Right kidney (tissue), 1 donor: ENCODE results near the gene CDRT15.
"Not testable (repeated sequence)": the region's sequence is repeated elsewhere in the genome, so short reads cannot be mapped to it uniquely, and the experiment has no call there.

Source experiments
- DNase-seq: peaks from one replicate; pipeline ENCODE4 v3.0.0-alpha.2; 2016

Gene CDRT15

DNA sequence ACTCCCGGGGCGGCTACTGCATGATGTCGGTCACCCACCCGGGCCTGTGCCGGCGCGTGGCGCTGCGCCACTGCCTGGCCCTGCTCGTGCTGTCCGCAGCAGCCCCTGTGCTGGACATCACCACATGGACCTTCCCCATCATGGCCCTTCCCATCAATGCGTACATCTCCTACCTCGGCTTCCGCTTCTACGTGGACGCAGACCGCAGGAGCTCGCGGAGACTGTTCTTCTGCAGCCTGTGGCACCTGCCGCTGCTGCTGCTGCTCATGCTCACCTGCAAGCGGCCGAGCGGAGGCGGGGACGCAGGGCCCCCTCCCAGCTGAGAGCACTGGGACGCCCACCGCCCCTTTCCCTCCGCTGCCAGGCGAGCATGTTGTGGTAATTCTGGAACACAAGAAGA, 29.8 kb downstream of the CDRT15 start:
- no peak for DNase-seq

DNA sequence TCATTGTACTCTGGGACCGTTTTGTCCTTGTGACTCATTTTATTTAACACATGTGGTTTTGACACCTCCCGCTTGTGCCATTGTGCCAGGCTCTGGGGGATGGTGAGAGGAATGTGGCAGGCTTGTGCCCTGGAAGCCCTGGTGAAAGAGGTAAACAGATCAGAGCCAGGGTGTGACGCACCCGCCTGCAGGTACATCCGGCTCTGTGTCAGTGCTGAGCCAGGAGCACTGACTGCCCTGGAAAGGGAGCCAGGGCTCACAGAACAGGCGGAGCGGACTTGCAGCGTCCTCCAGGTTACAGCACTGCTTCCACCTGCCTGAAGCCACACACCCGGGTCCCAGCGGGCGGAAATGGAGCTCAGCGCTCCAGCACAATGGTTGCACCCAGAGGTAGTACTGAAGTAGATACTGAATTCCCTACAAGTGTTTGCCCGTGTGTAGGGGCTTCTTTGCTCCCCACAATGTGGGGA, 30.6 kb downstream of the CDRT15 start:
- no peak for DNase-seq

DNA sequence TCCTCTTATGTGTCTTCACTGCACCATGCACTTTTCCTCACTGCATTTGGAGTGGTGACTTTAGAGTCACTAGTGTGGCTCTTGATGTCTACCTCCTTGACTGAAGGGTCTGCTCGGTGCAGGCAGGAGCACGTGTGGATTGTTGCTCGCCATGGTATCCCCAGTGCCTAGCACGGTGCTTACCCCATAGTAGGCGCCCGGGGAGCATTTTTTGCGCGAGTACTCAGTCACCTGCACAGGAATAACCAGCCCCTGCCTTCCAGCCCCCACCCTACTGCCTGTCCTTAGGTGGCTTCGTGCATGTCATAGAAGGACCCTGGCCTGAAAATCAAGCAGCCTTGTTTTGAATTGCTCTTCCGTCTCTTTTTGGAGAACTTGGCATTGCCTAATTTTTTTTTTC, 31.3 kb downstream of the CDRT15 start:
- no peak for DNase-seq

DNA sequence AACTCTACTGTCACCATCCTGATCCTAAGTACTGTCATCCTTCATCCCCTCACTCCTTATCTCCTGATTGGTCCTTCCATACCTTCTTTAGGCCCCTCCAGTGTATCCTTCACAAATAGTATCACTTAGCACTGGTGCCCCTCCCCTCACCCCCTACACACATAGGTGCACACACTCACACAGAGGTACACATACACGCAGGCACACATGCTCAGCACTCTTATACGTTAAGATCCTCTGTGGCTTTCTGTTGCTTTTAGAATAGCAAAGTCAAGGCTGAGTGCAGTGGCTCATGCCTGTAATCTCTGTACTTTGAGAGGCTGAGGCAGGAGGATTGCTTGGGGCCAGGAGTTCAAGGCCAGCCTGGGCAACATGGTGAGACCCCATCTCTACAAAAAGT, 32.1 kb downstream of the CDRT15 start:
- DNase-seq, result no peak

DNA sequence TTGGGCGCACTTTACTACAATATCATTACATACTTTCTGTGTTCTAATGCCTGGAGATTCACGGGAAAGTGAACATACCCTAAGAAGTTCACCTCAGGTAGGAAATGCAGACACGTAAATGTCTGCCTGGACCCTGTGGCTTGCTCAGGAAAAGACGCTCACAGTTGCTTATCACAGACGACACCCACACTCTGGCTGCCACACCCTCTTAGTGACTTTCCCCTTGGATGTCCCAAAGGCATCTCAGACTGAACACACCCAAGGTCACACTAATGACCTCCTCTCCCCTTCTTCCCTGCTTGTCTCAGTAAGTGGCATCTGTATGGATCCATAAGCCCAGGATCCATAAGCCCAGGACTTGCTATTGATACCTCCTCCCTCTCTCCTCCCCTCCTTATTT, 32.6 kb downstream of the CDRT15 start:
- DNase-seq, result no peak

DNA sequence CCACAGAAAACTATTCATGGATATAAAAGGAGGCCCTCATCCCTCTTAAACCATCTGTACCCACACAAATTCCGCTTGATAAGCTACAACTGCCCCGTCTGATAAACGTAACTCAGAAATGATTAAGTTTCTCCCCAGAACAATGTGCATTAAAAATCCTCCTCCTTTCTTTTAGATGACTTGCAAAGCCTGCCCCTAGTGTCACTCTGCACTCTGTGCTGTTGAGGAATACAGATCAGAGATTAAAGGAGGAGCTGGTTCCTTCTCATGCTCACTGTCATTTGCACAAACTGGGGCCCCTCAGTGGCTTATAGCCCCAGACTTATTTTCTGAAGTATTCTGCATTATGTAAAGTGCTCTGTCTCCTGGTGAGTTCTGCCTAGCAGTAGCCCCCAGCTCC, 33.3 kb downstream of the CDRT15 start:
- DNase-seq, result no peak

DNA sequence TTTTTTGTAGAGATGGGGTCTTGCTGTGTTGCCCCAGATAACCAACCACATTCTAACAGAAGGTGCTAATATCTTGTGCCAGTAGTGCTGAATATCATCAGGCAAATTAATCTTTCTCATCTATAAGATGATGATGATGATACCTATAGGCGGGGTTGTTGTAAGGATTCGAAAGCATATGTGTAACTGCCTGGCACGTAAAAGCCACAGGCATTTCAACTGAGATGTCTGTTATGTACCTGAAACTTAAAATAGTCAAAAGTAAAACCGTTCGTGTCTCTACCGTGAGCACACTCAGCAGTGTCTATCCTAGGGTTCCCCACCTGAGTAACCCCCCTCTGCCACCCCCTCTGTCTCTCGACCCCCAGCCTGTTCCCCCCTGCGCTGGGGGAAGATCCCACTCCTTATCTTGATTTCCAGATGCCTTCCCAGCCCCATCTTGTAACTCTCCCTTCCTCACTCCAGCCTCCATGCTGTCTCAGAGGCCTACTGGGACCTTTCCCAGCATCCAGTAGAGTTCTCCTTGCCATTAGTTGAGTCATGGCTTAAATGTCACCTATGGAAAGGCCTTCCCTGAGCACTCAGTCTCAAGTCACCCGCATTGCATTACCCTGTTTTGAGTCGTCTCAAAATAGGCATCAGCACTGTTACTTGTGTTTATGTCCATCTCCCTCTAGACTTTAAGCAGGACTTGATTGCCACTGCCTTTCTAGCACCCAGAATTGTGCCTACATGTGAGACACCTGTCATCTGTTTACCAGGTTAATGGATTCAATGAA, 34.1 kb downstream of the CDRT15 start:
- DNase-seq, result no peak

DNA sequence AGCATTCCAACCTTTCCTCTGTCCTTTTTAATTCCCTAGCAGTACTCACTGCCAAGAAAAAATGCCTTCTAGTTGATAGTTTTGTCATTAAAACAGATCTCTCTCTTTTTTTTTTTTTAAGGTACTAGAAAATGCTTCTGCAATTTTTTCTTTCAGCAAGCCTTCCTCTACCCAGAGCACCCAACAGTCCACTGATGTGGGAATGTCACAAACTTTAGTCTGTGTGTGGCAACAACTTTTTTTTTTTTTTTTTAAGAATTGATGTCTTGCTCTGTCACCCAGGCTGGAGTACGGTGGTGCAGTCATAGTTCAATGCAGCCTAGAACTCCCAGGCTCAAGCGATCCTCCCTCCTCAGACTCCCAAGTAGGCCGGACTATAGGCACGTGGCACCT, 34.7 kb downstream of the CDRT15 start:
- DNase-seq, result no peak

DNA sequence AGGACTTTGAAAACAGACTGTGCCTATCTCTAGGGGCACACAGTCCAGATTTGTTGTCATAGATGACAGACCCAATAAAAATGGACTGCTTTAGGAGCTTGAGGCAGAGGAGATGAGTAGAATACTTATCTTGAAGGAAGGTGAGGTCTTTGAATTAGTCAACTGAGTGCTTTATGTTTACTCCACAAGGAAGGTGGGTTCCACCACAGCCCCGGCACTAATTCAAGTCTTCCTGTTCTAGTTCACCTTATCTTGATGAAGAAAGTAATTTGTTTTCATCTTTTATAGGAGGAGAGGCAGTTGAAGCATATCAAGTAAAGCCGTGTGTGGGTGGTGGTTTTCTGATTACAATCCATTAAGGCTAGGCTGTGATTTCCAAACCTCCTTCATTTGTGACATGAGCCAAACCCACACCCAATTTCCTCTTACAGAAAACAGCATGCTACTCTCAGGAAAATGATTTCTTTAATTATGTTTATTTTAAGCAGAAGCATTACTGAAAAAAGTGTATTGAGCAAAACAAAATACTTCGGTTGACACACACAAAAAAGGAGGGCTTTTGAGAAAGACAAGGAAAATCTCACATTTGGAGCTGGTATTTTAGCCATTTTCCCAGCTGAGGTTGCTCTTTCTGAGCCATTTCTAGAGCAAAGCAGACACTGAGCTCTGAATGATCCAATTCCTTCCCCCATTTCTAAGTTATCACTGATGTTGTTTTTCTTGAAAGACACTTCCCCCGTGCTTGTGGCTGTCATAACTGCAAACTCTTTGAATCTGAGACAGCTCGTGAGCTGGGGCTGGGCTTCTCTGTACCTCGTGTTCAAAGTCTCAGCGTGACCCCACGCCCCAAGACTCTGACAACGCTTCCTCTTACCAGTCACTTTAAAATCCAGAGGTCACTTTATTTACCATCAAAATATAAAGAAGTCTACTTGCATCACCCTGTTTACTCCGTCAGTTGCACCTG, 35.4 kb downstream of the CDRT15 start:
- DNase-seq, result no peak

DNA sequence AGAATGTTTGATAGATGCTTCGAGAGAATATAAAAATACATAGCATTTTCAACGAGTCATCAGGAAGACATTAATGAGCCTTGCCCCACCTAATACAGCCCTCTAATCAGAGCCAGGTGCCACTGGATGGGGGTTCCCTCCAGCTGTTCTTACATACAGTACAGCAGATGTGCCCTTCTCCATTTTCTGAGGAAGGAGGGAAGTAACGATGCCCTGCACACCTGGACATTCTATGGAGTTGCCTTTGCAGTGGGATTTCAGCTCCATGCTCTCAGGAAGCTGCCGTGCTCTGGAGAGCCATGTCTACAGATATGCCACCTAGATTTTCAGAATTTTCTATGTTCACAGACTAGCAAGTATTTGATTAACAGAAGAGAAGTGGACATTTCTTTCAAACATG, 36.3 kb downstream of the CDRT15 start:
- no peak for DNase-seq

DNA sequence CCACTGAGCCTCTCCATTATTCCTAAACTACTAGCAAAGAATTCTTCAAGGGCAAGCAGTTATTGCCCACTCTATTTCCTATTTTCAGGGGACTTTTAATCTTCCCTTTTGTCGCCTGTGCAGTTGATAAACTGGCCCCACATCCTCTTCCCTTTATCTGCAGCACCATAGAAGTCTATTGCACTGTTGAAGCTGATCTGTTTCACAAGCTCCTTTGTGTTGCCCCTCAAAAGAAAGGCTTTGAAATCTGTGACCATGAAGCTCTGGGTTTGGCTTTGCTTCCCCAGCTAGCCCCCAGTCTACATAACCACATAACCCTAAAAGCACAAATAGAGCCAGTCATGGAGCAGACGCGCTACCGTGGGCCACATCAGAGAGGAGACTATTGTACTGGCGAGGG, 37.1 kb downstream of the CDRT15 start:
- DNase-seq, result no peak

DNA sequence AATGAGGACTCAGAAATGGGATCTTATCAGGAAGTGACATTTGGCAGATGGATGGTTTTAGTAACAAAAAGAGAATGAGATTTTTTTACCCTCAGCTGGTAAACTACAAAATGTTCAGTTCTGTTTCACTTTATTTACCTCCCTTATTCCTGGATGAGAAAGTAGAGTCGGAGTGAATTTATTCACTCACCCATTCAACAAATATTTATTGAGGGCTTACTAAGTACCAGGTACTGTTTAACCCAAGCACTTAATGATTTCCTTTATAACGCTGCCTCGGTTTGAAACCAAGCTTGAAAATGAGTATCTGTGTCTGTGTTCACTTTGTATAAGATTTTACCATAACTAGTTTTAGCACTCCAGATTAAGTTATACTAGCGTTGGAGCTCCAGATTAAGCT, 38.1 kb downstream of the CDRT15 start:
- DNase-seq, result no peak

DNA sequence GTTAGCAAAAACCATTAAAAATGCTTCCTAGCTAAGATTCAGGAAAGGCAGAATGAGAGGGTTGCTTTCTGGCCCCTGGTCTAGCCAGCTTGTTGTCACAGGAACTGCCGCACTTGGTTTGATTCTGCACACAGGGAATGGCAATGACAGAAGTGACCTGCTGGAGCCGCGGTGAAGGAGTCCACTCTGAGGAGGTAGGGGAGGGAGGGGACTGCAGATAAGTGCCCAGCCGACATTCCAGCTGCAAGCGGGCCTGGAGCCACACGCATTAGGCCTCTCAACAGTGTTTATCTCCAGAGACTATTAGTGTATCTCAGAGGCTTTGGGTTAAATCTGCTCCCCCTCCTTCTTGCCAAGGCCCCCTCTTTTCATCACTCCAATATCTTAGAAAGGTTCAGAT, 38.6 kb downstream of the CDRT15 start:
- DNase-seq, result no peak

DNA sequence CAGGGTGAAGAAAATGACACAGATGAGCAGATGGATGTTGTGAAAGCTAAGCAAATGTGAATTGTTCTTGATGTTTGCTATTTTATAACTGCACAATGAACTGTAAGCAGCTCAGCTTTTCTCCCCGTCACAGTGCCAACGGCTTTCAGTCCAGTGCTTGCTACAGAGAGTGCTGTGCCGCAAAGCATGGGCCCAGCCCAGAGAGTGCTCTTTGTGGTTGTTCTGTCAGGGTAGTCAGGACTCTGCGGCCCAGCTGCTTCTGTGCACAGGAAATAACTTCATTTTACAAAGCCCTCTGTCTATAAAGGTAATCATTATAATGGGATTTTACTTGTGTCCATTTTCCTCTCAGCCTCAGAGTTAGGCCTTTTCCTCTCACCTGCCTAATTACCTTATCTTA, 39.1 kb downstream of the CDRT15 start:
- no peak for DNase-seq

DNA sequence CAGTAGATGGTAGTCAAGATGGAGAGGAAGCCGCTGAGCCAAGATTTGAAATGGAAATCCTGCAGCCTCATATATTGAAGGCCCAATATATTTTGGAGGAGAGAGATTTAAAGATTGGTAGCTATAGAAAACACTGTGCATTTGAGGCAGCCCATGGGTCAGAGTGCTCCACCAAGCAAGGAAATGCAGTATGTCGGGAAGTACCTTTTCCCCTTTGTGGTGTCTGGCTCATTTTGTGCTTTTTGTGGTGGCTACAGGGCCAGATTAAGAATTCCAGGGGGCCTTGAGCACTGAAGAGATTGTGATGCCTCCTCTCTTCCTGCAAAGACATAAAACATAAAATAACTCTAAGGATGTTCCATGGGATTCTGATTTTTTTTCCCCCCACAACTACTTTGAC, 39.6 kb downstream of the CDRT15 start:
- DNase-seq, result no peak

DNA sequence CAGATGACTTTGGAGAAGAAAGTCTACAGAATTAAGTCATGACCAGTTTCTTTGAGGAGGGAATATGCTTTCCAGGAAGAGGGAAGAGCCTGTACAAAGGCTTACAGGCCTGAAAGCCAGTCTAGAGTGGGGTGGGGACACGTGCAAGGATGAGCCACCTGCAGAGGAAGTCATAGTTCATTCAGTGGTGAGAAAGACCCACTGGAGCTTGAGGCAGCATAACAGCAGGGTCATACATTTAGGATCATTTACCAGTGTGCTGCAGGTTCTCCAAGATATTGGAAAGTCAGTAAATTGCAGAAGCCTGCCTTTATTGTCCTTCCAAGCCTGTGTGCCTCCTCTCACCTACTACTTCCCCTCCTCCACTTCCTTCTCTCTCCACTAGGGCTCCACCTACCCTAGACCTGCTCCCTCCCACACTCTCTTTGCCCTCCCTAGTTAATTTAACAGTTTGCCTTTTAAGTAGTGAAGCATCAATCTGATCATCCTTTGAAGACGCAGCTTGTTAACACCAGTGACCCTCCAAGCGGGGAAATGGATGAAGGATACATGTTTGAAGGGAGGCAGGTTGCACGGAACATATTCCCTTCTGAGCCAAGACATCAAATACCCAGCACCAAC, 40.2 kb downstream of the CDRT15 start:
- DNase-seq, result no peak

DNA sequence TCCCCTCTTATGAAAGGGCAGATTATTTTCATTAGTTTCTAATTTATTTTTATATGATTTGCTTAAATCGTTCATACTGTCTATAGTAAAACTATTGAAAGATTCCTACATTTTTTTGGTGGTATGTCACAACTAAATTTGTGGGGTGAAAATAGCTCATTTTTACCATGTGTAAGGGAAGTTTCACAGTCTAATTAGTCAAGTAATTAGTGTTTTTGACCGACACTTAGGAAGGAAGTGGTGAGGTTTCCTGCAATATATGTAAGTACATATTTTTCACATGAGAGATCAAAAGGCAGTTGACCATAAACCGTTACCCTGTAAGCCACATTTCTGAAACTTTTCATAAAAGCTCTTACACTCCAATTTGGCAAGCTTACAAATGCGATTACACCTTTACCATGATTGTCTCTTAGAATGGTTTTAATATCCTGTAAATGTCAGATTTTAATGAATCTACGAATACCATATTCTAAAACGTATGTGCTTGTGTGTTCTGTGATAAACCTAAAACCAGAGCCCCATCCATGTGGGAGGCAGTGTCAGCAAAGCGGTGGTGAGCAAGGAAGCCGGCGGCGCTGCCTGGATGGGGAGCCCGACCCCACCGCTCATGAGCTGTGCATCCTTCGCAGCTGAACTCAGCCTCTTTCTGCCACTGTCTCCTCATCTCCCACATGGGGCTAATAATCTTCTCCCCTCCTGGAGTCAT, 43.9 kb downstream of the CDRT15 start:
- not testable (repeated sequence) for DNase-seq

DNA sequence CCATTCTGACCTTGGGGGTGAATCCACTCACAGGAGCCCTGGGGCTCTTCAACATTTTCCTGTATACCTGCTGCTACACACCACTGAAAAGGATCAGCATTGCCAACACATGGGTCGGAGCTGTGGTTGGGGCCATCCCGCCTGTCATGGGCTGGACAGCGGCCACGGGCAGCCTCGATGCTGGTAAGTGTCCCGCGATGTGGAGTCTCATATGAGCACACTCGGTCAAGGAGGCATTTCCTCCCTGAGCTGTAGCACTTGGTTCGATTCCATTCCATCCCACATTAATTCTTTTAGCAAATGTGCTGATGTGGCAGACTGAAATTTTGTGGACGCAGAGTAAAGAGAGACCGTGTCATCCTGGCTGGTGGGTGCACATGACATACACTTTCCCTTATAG, 44.6 kb downstream of the CDRT15 start:
- not testable (repeated sequence) for DNase-seq

DNA sequence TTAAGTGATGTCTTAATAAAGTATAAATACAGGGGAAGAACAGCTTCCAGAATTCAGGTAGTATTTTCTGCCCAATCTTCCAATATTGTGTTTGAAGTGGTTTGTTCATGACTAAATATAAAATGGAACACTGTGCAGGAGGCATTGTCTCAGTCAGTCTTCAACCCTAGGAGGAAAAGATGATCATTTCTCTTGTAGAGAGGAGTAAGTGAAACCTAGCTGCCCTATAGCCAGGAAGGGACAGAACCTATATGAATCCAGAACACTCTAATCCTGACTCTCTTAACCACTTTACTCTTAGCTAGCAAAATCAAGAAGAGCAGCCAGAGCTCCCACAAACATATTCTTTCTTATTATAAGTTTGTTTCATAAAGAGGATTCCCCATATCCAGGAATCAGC, 45.2 kb downstream of the CDRT15 start:
- not testable (repeated sequence) for DNase-seq

DNA sequence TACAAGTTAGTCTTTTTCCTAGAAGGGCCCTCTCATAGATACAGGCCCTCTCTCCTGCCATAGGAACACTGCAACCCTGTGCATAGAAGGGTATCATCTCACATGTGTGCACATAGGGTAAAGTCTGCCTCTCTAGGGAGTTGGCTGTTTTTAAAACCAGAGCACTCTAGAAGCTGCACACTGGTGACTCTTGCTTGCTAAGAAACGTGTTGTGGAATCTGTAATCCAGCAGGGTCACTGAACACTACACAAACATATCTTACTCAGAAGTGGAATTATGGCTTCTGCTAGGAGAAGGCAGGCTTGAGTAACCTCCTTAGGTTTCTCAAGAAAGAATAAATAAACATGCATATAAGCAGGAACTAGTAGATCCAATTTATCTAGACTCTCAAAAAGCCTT, 45.9 kb downstream of the CDRT15 start:
- DNase-seq, result not testable (repeated sequence)

DNA sequence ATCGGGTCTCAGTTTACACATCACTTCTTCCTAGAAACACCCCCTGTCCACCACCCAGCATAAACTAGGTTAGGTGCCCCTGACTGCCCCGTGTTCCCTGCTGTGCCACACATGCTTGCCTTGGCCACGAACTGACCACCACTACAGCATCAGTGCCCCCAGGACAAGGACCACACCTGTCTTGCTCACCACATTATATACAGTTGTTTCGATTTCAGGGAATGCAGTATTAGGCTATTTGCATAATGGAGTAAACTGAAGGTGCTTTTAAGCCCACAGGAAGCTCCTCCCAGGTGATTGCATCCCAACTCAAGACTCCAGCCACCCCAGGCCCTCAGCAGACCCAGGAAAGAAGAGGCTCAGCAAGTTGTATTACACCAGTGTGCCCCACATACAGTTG, 50.2 kb downstream of the CDRT15 start:
- DNase-seq, result not testable (repeated sequence)
